SK-N-MC (cell line): ENCODE measurements around the gene TLR2.

Experiments
- EZH2 ChIP-seq: fragments of 200-600 bp; sonication (generic); IDR thresholded peaks from one replicate; pipeline ENCODE4 v1.6.1; 2017; ENCODE audit warnings: antibody characterized with exemption
- POLR2AphosphoS5 ChIP-seq: IDR thresholded peaks from 2 replicates; pipeline ENCODE4 v1.6.1; 2012; ENCODE audit warnings: mild to moderate bottlenecking, low read depth, low read length, borderline replicate concordance

DNA sequence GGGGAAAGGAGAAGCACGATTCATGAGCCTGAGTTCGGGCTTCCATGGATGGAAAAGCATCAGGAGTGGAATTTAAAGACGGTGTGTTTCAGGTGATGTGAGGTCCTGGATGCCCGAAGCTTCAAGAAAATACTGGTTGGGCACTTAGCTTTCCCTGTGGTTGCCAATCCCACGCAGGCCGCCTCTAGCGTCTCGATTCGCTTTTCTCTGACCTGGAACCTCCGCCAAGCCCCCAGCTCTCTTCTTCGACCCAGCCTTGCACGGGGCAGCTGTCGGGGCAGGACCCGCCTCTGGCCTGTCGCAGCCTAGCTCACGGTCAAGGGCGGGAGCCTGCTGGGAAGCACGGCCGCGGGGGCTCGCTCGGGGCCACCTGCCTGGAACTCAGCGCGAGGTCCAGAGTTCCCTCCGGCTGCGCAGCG is 308 bp upstream of the TLR2 start:
- TF ChIP-seq POLR2AphosphoS5 (no peak), EZH2 (no peak)
